Measurements from ENCODE around the gene ELMOD2.

GRCh38 chr4:140504261-140504660 lies 19.7 kb upstream of the ELMOD2 start:
- TF ChIP-seq CTCF (IDR thresholded peaks at IDR 0.05; ENCODE audit: insufficient read depth, low read length): no peak
- TF ChIP-seq POLR2AphosphoS5 (IDR thresholded peaks at IDR 0.05; ENCODE audit: low read depth): no peak
- TF ChIP-seq GABPA (IDR thresholded peaks at IDR 0.05; ENCODE audit: low read depth): no peak

Measured in HL-60 (cell line).